Gastroesophageal sphincter (tissue), 3 donors: ENCODE results near the gene PTPN6.

Experiments
- CTCF ChIP-seq, 4 experiments: fragments of 200-600 bp in 2 of 4; fragments of 450-650 bp in 2 of 4; sonication (generic) in 1 of 4; IDR thresholded peaks; one replicate each; pipeline ENCODE4 v1.5.1; 2017 to 2019; ENCODE audit warnings: antibody characterized with exemption in 4 of 4, mild to moderate bottlenecking in 2 of 4, moderate library complexity in 2 of 4
- POLR2A ChIP-seq, 2 donors: fragments of 450-650 bp; IDR thresholded peaks; one replicate each; pipeline ENCODE4 v1.6.1; 2017; ENCODE audit warnings: antibody characterized with exemption in 2 of 2, mild to moderate bottlenecking in 2 of 2, moderate library complexity in 1 of 2

DNA sequence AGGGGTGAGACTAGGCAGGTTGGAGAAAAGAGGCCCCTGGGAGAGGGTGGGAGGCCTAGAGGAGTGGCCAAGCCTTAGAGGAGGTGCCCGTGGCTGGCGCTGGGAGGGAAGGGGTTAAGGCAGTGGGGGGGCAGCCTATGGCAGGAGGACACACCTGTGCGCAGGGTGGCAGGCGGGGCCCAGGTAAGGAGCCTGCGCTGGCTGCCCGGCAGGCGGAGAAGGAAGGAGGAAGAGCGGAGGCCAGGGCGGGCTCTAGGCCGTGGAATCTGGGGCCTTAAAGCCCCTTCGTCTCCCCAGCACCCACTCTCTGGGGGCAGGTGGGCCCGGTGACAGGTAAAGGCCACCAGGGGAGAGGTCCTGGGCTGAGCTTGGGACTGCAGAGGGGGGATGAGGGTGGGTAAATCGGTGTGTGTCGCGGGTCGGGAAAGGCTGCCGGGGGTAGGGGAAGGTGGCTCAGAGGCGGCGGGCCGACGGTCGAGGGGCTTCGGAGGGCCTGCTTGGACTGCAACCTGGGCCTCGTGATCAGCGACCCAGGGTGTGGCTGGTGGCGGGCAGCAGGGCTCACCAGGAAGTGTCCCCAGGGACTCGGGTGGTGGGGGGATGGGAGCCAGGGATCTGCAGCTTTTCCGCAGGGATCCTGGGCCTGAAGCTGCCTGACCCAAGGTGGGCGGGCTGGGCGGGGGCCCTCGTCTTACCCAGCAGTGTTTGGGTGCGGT, 12.0 kb downstream of the PTPN6 start:
- TF ChIP-seq CTCF (IDR thresholded peaks at IDR 0.05) (no peak), POLR2A (IDR thresholded peaks at IDR 0.05) (no peak)
